ENCODE measurements around the gene CDC6. TPM values are rescaled to one million over a fixed set of nuclear protein-coding genes. Genes with fewer than 3 reads are reported as not detected.
"Not testable (repeated sequence)": the region's sequence is repeated elsewhere in the genome, so short reads cannot be mapped to it uniquely, and the experiment has no call there.

The CDC6 gene
- total RNA-seq, 1 experiment from 2014 or later: 567 TPM

DNA sequence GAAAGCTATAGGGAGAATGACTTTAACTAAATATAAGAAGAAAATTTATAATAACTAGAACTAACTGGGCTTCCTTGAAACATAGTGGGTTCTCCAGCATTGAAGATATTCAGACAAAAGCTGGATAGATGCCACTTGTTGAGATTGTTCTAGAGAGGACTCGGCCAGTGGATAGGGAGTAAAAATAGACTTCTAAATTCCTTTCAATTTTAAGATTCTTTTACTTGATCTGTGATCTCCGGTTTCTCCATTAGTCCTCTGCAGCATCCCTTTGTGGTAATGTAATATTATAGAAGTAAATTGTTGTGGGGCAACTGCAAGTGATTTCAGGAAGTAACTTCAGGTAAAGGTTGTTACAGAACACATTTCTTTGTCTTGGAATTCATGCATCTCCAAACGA, 11.0 kb downstream of the CDC6 start:
- Mint-ChIP-seq H3K9me3 (ENCODE audit: low read depth, unreplicated experiment) (no peaks in the 10 kb centered on the region), H3K4me3 (ENCODE audit: low read depth, unreplicated experiment) (no peak overlapping the region), H3K27me3 (ENCODE audit: unreplicated experiment) (no peaks in the 10 kb centered on the region), H3K4me1 (ENCODE audit: low read depth, unreplicated experiment) (peaks cover 44% of the 10 kb centered on the region), H3K27ac (ENCODE audit: unreplicated experiment) (no peak overlapping the region), H3K36me3 (ENCODE audit: insufficient read depth, unreplicated experiment) (peaks cover 100% of the 10 kb centered on the region)
- intact Hi-C loops (cut with micrococcal nuclease; ENCODE audit: unreplicated experiment): no loop called here
- CTCF ChIA-PET: interaction anchor here (0.6 to 3.9 kb wide), 19 partner anchors 8 to 1182 kb away, joined by 3 to 30 read pairs (median 5); partner anchors contain the start of genes CDC6 and RARA
- no TSS peak for BruUV-seq (replicated peaks)
- no peak for DNase-seq
- TF ChIP-seq, protein P1, sequence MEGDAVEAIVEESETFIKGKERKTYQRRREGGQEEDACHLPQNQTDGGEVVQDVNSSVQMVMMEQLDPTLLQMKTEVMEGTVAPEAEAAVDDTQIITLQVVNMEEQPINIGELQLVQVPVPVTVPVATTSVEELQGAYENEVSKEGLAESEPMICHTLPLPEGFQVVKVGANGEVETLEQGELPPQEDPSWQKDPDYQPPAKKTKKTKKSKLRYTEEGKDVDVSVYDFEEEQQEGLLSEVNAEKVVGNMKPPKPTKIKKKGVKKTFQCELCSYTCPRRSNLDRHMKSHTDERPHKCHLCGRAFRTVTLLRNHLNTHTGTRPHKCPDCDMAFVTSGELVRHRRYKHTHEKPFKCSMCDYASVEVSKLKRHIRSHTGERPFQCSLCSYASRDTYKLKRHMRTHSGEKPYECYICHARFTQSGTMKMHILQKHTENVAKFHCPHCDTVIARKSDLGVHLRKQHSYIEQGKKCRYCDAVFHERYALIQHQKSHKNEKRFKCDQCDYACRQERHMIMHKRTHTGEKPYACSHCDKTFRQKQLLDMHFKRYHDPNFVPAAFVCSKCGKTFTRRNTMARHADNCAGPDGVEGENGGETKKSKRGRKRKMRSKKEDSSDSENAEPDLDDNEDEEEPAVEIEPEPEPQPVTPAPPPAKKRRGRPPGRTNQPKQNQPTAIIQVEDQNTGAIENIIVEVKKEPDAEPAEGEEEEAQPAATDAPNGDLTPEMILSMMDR (IDR thresholded peaks at IDR 0.05; ENCODE audit: unreplicated experiment): no peak

DNA sequence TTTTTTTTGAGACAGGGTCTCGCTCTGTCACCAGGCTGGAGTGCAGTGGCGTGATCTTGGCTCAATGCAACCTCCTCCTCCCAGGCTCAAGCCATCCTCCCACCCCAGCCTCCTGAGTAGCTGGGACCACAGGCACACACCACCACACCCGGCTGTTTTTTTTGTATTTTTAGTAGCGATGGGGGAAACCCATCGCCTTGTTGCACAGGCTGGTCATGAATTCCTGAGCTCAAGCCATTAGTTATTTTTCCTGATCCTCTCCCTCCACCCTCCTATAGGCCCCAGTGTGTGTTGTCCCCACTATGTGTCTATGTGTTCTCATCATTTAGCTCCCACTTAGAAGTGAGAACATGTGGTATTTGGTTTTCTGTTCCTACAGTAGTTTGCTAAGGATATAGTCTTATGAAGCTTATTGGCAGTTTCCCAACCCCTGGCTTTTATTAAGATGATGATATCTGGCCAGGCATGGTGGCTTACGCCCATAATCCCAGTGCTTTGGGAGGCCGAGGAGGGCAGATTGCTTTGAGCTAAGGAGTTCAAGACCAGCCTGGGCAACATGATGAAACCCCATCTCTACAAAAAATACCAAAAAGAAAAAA, 11.6 kb downstream of the CDC6 start:
- DNase-seq; BruUV-seq (replicated peaks): not testable (repeated sequence)

DNA sequence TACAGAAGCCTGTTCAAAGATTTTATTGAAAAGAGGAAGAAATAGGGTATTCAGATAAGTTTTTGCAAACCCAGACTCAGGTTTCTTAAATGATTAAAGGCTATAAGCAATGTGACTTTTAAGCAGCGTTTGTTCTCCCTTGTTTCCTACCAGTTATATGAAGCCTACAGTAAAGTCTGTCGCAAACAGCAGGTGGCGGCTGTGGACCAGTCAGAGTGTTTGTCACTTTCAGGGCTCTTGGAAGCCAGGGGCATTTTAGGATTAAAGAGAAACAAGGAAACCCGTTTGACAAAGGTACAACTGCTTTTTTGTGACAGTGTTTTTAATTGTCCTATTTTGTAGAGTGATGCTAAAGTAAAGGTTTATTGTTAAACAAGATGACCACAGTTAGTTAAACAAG, 13.6 kb downstream of the CDC6 start:
- CTCF ChIA-PET: interaction anchor here (0.6 to 36.5 kb wide), 12 partner anchors 14 to 701 kb away, joined by 3 to 1520 read pairs (median 8); partner anchors contain the start of genes GJD3 and MED24
- H3K27ac Mint-ChIP-seq (ENCODE audit: unreplicated experiment): no peak overlapping the region
- TF ChIP-seq, protein P1 (IDR thresholded peaks at IDR 0.05; ENCODE audit: unreplicated experiment): peak; percentile 72
- intact Hi-C loops (cut with micrococcal nuclease; ENCODE audit: unreplicated experiment): loop anchor here (5.0 kb wide), 1 partner anchor 231 kb away; no protein-coding TSS in a partner anchor
- no peaks in the 10 kb centered on the region for H3K27me3 Mint-ChIP-seq (ENCODE audit: unreplicated experiment)
- H3K4me1 Mint-ChIP-seq (ENCODE audit: low read depth, unreplicated experiment): peaks cover 42% of the 10 kb centered on the region
- peaks cover 91% of the 10 kb centered on the region for H3K36me3 Mint-ChIP-seq (ENCODE audit: insufficient read depth, unreplicated experiment)
- no peaks in the 10 kb centered on the region for H3K9me3 Mint-ChIP-seq (ENCODE audit: low read depth, unreplicated experiment)
- H3K4me3 Mint-ChIP-seq (ENCODE audit: low read depth, unreplicated experiment): no peak overlapping the region
- BruUV-seq (replicated peaks): no TSS peak
- DNase-seq: peak; percentile 76

More for the DNA sequence above, 11.6 kb downstream of the CDC6 start:
- H3K9me3 Mint-ChIP-seq (ENCODE audit: low read depth, unreplicated experiment); H3K27ac Mint-ChIP-seq (ENCODE audit: unreplicated experiment); H3K27me3 Mint-ChIP-seq (ENCODE audit: unreplicated experiment); intact Hi-C loops (cut with micrococcal nuclease; ENCODE audit: unreplicated experiment); H3K4me3 Mint-ChIP-seq (ENCODE audit: low read depth, unreplicated experiment): not testable (repeated sequence)
- H3K4me1 Mint-ChIP-seq (ENCODE audit: low read depth, unreplicated experiment): peaks cover 48% of the 10 kb centered on the region
- CTCF ChIA-PET: interaction anchor here (0.6 to 3.9 kb wide), 26 partner anchors 8 to 586 kb away, joined by 3 to 30 read pairs (median 4); partner anchors contain the start of genes CDC6, KRT20 and RARA
- H3K36me3 Mint-ChIP-seq (ENCODE audit: insufficient read depth, unreplicated experiment): peaks cover 100% of the 10 kb centered on the region

DNA sequence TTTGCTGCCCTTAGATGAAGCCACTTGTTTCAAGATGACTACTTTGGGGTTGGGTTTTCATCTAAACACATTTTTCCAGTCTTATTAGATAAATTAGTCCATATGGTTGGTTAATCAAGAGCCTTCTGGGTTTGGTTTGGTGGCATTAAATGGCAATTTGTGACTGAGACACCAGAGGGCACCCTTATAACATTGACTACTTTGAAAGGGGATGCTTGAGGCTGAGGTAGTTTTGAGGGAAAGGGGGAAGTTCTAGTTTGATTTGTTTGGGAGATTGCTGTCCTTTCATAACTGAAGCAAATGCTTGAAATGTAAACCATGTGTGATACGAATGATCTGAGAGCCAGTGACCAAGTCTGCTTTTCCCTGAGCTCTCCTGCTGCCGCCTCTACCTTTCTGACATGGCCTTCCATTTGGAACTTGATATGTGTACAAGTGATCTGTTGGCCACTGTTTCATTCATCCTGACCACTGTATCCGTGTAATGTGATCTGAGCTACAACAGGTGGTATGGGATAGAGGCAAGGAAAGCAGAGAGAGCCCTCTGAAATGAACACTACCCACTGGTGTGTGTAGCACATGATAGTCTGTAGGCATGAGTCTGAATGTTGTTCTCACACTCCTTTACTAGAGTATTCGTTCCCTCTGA, 15.5 kb downstream of the CDC6 start:
- intact Hi-C loops (cut with micrococcal nuclease; ENCODE audit: unreplicated experiment): loop anchor here (1.0 to 5.0 kb wide), 6 partner anchors 14 to 258 kb away; no protein-coding TSS in a partner anchor
- H3K9me3 Mint-ChIP-seq (ENCODE audit: low read depth, unreplicated experiment): no peaks in the 10 kb centered on the region
- peaks cover 73% of the 10 kb centered on the region for H3K36me3 Mint-ChIP-seq (ENCODE audit: insufficient read depth, unreplicated experiment)
- TF ChIP-seq, protein P1 (IDR thresholded peaks at IDR 0.05; ENCODE audit: unreplicated experiment): peak; percentile 99
- CTCF ChIA-PET: interaction anchor here (0.6 to 36.5 kb wide), 20 partner anchors 9 to 505 kb away, joined by 3 to 1520 read pairs (median 6); partner anchors contain the start of genes GJD3, TOP2A and WIPF2
- peak; percentile 94 for DNase-seq
- no peak overlapping the region for H3K4me3 Mint-ChIP-seq (ENCODE audit: low read depth, unreplicated experiment)
- H3K4me1 Mint-ChIP-seq (ENCODE audit: low read depth, unreplicated experiment): peaks cover 34% of the 10 kb centered on the region
- BruUV-seq (replicated peaks): no TSS peak
- no peaks in the 10 kb centered on the region for H3K27me3 Mint-ChIP-seq (ENCODE audit: unreplicated experiment)
- H3K27ac Mint-ChIP-seq (ENCODE audit: unreplicated experiment): peak overlapping the region; percentile 26
